ENCODE results near the gene PSMC1.

- TF ChIP-seq CTCF (IDR thresholded peaks at IDR 0.05) = no peak
- TF ChIP-seq ZFX (IDR thresholded peaks at IDR 0.05; ENCODE audit: borderline replicate concordance) = no peak
Measured at GRCh38 chr14:90274808-90275457, 18.6 kb downstream of the PSMC1 start.

Measured in 22Rv1 (cell line).